Stimulated activated CD4-positive, alpha-beta T cell treated with anti-CD3 and anti-CD28 coated beads, Interleukin-15, amount 100 ng/mL, for 1 hour (primary cell): ENCODE results near the gene FXR2.

Source experiments
- DNase-seq, 2 donors: peaks; one replicate each; pipeline ENCODE4 v3.0.0-alpha.2; 2020; ENCODE audit warnings: low read depth in 1 of 2, low spot score in 1 of 2

Gene FXR2

DNA sequence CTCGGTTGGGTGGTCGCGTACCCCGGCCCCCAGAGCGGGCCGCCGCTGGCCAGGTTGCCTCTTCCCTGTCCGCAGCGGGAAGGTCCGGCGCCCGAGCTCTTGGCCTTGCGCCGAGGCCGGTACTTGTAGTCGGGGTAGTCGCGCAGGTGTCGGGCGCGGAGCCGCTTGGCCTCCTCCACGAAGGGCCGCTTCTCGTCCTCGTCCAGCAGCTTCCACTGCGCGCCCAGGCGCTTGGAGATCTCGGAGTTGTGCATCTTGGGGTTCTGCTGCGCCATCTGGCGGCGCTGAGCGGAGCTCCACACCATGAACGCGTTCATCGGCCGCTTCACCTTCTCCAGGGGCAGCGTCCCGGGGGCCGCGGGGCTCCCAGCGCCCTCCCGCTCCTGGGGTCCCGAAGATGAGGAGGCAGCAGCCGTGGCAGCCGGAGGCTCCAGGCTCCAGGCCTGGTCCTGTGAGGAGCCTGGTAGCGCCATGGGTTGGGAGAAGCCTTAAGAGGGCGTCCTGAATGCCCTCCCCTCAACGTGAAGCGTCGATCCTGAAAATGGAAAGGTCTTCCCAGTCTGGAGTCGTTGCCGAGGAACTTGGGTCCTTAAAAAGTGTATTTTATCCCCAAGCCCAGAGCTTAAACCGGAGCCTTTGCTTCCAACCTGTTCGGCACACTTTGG is 25.4 kb downstream of the FXR2 start:
- DNase-seq: peak; percentile 34 to 57

DNA sequence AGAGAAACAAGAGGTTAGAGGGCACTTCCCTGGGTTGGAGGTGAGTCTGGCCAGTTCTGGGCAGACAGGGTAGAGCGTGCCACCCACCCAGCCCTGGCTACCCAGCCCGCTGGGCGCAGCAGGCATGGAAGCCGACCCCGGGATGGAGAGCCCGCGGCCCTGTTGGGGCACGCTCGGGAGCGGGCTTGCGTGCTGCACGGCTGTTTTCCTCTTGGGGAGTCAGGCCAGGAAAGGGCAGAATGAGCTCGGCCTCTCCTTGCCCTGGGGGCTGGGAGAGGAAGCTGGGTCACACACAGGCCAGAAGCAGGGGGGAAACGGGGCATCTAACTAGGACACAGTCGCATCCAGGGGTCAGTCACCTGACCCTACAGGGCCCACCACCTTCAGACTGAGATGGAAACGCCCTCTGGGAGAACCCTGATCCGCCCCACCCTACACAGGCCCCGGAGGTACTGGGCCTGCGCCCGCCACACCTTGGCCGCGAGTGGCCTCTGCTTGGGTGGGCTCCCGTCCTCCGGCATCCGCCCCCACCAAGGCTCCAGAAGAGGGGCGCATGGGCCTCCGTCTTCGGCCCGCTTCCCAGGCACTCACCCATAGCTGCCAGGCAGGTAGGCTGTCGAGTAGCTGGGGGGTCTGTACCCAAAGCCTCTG is 26.0 kb downstream of the FXR2 start:
- DNase-seq: no peak

GRCh38 chr17:7587420-7588151 is 27.1 kb downstream of the FXR2 start:
- DNase-seq: no peak

GRCh38 chr17:7586673-7587419 is 27.9 kb downstream of the FXR2 start:
- no peak for DNase-seq

GRCh38 chr17:7583253-7584109 is 31.2 kb downstream of the FXR2 start, which contains the start of gene MPDU1:
Gene MPDU1 (plus strand): TSS chr17:7583852. CDS start chr17:7583863, 11 bp downstream.
- DNase-seq: peak; percentile 91

DNA sequence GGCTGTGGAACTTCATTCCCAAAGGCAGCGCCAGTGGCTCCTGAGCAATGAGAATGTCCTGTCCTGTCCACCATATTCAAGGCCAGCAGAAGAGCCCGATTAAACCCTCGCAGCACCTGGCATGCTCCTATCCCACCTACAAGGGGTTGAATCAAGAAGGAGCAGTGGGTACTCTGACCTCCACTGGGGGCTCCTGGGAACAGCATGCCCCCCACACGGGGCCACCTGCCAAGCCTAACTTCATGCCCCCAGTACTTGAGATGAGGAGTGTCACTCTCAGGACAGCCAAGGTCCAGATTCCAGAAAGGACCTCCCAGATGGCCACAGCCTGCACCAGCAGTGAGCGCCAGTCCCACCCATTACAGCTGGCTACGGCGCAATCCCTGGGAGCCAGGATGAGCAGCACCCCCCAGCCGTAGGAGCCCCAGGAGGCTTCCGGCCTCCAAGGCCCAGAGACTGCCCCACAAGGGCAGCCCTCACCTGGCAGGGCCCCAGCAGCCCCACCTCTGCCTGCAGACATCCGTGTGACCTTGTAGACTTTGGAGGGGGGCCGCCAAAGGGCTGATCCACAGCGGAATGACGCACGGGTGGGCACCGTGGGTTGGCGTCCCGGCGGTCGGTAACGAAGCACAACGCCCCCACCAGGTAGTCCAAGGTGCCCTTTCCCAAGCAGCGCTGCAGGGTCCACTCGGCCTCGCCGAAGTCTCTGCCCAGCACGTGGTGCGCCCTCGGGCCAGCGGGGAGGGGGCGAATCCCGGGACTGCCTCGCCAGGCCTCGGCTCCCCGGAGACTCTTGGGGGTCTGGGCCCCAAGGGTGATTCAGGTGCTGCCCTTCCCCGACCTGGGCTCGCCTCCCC is 32.1 kb downstream of the FXR2 start:
- no peak for DNase-seq

DNA sequence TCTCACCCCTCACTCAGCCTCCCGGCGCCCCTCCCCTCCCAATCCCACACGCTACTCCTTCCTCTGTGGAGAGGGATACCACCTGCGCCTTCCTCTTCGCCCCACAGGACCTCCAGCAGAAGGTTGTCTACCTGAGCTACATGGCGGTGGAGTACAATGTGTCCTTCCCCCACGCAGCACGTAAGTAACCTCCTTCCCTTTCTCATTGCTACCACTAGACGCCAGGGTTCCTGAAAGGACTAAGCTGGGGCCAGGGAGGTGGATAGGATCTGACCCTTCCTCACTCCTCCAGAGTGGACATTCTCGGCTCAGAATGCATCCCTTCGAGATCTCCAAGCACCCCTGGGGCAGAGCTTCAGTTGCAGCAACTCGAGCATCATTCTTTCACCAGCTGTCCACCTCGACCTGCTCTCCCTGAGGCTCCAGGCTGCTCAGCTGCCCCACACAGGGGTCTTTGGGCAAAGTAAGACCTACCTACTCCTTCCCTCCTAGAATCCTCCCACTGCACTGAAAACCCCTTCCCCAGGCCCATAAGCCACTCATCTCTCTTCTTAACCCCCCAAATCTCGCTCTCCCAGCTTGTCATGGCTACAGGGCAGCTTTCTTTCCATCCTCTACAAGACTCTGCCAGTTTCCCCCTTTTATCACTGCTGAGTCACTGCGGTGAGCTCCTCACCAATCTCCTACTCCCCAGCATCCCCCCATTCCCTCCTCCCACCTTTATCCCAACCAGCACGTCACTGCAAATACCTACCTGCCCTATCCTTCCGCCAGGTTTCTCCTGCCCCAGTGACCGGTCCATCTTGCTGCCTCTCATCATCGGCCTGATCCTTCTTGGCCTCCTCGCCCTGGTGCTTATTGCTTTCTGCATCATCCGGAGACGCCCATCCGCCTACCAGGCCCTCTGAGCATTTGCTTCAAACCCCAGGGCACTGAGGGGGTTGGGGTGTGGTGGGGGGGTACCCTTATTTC is 33.8 kb downstream of the FXR2 start:
- DNase-seq: no peak

DNA sequence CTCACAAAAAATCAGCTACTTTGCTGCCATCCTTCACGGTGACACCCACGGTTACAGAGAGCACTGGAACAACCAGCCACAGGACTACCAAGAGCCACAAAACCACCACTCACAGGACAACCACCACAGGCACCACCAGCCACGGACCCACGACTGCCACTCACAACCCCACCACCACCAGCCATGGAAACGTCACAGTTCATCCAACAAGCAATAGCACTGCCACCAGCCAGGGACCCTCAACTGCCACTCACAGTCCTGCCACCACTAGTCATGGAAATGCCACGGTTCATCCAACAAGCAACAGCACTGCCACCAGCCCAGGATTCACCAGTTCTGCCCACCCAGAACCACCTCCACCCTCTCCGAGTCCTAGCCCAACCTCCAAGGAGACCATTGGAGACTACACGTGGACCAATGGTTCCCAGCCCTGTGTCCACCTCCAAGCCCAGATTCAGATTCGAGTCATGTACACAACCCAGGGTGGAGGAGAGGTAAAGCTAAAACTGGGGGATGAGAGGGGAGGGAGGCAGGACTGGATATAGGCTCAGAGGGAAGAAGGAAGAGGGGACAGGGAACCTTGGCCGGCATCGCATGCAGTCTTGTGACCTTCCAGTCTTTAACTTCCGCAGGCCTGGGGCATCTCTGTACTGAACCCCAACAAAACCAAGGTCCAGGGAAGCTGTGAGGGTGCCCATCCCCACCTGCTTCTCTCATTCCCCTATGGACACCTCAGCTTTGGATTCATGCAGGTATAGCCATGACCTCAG is 34.7 kb downstream of the FXR2 start:
- DNase-seq: no peak

DNA sequence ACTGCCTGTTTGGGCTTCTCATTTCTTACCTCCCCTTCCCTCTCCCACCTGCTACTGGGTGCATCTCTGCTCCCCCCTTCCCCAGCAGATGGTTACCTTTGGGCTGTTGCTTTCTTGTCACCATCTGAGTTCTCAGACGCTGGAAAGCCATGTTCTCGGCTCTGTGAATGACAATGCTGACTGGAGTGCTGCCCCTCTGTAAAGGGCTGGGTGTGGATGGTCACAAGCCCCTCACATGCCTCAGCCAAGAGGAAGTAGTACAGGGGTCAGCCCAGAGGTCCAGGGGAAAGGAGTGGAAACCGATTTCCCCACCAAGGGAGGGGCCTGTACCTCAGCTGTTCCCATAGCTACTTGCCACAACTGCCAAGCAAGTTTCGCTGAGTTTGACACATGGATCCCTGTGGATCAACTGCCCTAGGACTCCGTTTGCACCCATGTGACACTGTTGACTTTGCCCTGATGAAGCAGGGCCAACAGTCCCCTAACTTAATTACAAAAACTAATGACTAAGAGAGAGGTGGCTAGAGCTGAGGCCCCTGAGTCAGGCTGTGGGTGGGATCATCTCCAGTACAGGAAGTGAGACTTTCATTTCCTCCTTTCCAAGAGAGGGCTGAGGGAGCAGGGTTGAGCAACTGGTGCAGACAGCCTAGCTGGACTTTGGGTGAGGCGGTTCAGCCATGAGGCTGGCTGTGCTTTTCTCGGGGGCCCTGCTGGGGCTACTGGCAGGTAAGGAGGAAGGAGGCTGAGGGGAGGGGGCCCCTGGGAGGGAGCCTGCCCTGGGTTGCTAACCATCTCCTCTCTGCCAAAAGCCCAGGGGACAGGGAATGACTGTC is 35.5 kb downstream of the FXR2 start, which contains the start of gene CD68:
TSS of gene CD68 (plus strand) at position 638 of the 833 bp plus-strand sequence. CDS start at position 678, 40 bp downstream.
- DNase-seq: peak in 1 of 2 donors; percentile 45

GRCh38 chr17:7577327-7578199 is 37.1 kb downstream of the FXR2 start:
- no peak for DNase-seq

GRCh38 chr17:7576432-7576937 is 38.2 kb downstream of the FXR2 start:
- no peak for DNase-seq

DNA sequence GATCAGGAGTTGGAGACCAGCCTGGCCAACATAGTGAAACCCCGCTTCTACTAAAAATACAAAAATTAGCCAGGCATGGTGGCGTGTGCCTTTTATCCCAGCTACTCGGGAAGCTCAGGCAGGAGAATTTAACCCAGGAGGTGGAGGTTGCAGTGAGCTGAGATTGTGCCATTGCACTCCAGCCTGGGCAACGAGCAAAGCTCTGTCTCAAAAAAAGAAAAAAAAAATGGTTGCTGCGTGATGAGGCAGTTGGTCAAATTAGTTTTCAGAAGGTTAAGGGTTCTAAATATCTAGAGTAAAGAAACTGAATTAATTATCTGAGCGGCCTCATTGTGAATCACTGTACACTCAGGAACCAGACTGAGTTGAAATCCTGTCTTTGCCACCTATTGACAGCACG is 38.7 kb downstream of the FXR2 start:
- no peak for DNase-seq

DNA sequence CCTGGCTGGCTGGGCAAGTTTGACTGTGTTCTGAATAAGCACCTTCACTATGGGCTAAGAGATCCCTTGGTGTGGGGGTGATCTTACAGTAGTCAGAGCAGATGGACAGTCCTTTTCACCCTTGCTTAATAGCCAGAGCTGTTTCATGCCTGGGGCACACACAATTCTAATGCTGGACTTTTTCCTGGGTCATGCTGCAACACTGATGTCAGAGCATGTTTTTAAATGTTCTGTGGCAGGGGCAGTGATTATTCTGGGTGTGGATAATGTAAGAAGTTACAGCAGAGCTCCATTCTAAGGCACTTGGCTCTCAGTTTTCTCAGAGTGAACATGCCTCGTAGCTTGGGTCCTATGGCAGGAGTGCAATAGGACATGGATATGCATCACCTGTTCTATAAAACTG is 39.2 kb downstream of the FXR2 start:
- no peak for DNase-seq

DNA sequence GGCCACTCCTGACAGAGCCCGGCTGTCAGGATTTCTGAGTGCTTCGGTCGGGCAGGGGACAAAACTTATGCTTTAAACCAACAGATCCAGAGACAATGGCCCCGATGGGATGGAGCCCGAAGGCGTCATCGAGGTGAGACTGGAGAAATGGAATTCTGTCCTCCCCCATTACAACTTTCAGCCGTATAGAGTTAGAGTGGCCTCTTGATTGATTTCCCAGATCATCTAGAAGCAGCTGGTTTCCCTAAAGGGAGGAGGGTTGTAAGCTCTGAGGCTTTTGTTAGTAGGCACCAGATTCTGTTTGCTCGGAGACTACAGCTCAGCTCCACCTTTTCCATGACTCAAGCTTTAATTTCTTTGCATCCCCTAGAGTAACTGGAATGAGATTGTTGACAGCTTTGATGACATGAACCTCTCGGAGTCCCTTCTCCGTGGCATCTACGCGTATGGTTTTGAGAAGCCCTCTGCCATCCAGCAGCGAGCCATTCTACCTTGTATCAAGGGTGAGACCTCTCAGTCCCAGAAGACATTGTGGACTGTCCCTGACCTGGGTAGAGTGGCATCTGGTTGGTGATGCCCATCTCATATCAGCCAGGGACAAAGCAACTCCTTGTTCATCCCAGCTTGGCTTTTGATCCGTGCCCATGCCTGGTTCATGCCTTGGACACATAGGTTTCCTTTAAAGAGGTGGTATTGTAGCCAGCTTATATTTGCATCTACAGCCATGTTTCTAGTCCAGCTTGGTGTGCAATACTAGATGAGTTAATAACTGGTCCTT is 40.3 kb downstream of the FXR2 start:
- DNase-seq: no peak
